Measurements from ENCODE around the gene EGR1.

Gene EGR1

GRCh38 chr5:138460032-138460693 lies 5.1 kb upstream of the EGR1 start:
- no peak for DNase-seq (ENCODE audit: extremely low spot score)
- no peak for TF ChIP-seq CTBP1 (IDR thresholded peaks at IDR 0.05; ENCODE audit: borderline replicate concordance)
- TF ChIP-seq SP1 (IDR thresholded peaks at IDR 0.05), result no peak
- CTCF ChIA-PET, result interaction anchor here (1.4 kb wide), 1 partner anchor 38 kb away, joined by 4 read pairs; no protein-coding TSS in a partner anchor
- POLR2A ChIA-PET, result interaction anchor here (1.4 kb wide), 2 partner anchors 11 to 247 kb away, joined by 4 read pairs; partner anchors contain the start of gene CDC23

DNA sequence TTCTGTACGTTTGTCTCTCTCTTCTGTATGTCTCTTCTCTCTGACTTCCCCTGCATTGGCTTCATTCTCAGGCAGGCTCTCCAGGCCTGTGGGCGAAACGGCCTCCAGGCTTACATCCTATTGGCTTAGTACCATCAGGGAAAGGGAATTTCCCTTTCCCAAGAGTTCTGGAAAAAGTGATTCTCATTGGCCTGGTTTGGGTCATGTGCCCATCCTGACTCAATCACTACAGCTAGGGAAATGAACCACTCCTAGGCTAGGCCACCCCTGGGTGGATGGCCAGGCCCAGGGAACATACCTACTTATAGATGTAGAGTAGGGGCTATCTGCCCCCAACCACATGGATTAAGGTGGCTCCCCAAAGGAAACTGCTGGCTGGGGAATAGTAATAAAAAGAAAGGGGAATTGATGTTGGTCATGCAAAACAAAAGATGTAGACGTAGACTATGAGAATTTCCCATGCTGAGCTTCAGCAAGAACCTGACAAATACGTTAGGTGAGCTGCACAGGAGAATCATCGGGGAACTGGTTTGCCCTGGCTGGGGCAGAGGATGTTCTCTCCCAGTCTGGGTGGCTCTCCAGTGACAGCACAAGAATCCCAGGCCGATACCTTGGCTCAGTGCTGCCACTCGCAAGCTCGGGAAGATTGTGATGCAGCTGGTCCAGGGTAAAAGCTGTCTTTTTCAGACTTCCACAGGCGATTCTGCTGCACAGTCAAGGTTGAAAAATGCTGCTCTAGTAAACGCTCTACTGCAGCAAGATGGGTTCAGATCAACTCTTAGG lies 3.7 kb upstream of the EGR1 start:
- no peak for DNase-seq (ENCODE audit: extremely low spot score)

DNA sequence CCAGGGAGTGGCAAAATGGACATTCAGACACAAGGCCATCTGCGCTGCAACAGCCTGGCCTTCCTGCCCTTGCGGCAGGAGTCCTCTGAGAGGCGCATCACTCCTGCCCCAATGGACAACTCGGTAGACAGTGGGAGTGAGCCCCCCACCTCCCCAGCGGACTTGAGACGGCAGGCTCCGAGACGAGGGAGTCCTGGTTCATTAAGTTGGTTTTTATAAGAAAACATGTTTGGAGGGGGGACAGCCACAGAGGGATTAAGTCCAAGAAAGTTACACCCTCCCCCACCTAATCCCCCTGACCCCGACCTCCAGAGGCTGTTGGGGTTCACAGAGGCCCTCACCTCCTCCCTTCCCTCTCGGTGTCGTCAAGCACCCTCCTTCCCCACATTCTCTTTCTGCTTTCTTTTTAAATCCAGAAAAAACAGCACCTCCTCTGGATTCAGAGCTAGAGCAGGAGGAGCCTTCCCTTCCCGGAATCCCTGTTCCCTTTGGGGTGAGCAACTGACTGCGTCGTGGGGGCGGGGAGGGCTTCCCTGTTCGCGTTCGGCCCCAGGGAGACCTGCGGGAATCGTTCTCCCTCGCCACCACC lies 1.8 kb upstream of the EGR1 start:
- POLR2A ChIA-PET, result interaction anchor here (1.0 to 3.0 kb wide), 4 partner anchors 9 to 80 kb away, joined by 5 to 31 read pairs (median 10); partner anchors contain the start of gene ETF1
- DNase-seq (ENCODE audit: extremely low spot score), result no peak
- CTCF ChIA-PET, result interaction anchor here (0.8 to 5.7 kb wide), 3 partner anchors 10 to 40 kb away, joined by 3 to 40 read pairs (median 4); partner anchors contain the start of gene REEP2
- no peak for TF ChIP-seq FOXK2 (IDR thresholded peaks at IDR 0.05)
- no peak for TF ChIP-seq NFRKB (IDR thresholded peaks at IDR 0.05)
- TF ChIP-seq HDGF (IDR thresholded peaks at IDR 0.05; ENCODE audit: borderline replicate concordance), result no peak
- TF ChIP-seq SP1 (IDR thresholded peaks at IDR 0.05), result no peak
- TF ChIP-seq FOXA1 (IDR thresholded peaks at IDR 0.05), result no peak
- no peak for TF ChIP-seq CTBP1 (IDR thresholded peaks at IDR 0.05; ENCODE audit: borderline replicate concordance)
- no peak for TF ChIP-seq ZNF384 (IDR thresholded peaks at IDR 0.05)
- TF ChIP-seq ARNT (IDR thresholded peaks at IDR 0.05), result no peak
- TF ChIP-seq LEF1 (IDR thresholded peaks at IDR 0.05; ENCODE audit: borderline replicate concordance), result no peak
- TF ChIP-seq ELF4 (IDR thresholded peaks at IDR 0.05), result no peak
- no peak for TF ChIP-seq FOXM1 (IDR thresholded peaks at IDR 0.05; ENCODE audit: borderline replicate concordance)
- no peak for TF ChIP-seq L3MBTL2 (conservative IDR thresholded peaks at IDR 0.05)
- TF ChIP-seq PKNOX1 (IDR thresholded peaks at IDR 0.05), result no peak
- no peak for TF ChIP-seq TARDBP (IDR thresholded peaks at IDR 0.05)
- no peak for TF ChIP-seq BHLHE40 (IDR thresholded peaks at IDR 0.05; ENCODE audit: borderline replicate concordance)

More for the DNA sequence above, 3.7 kb upstream of the EGR1 start:
- TF ChIP-seq LEF1 (IDR thresholded peaks at IDR 0.05; ENCODE audit: borderline replicate concordance) (no peak), NFRKB (IDR thresholded peaks at IDR 0.05) (no peak), SUZ12 (IDR thresholded peaks at IDR 0.05) (no peak), PKNOX1 (IDR thresholded peaks at IDR 0.05) (no peak), ELF4 (IDR thresholded peaks at IDR 0.05) (no peak), FOXK2 (IDR thresholded peaks at IDR 0.05) (no peak), ARNT (IDR thresholded peaks at IDR 0.05) (no peak), L3MBTL2 (conservative IDR thresholded peaks at IDR 0.05) (no peak), HDGF (IDR thresholded peaks at IDR 0.05; ENCODE audit: borderline replicate concordance) (no peak), FOXM1 (IDR thresholded peaks at IDR 0.05; ENCODE audit: borderline replicate concordance) (no peak), SP1 (IDR thresholded peaks at IDR 0.05) (no peak), TARDBP (IDR thresholded peaks at IDR 0.05) (no peak), CTBP1 (IDR thresholded peaks at IDR 0.05; ENCODE audit: borderline replicate concordance) (no peak)
- CTCF ChIA-PET, result interaction anchor here (1.4 to 1.8 kb wide), 2 partner anchors 36 to 43 kb away, joined by 4 to 9 read pairs; no protein-coding TSS in a partner anchor
- POLR2A ChIA-PET, result interaction anchor here (1.1 to 1.4 kb wide), 4 partner anchors 13 to 248 kb away, joined by 4 to 6 read pairs (median 4); partner anchors contain the start of genes CDC23 and ETF1

- CTCF ChIA-PET, result interaction anchor here (1.0 to 5.7 kb wide), 3 partner anchors 14 to 39 kb away, joined by 3 to 40 read pairs (median 4); partner anchors contain the start of gene REEP2
- POLR2A ChIA-PET, result interaction anchor here (1.0 to 3.0 kb wide), 4 partner anchors 9 to 79 kb away, joined by 5 to 31 read pairs (median 10); partner anchors contain the start of gene ETF1
- DNase-seq (ENCODE audit: extremely low spot score), result peak; percentile 92
- TF ChIP-seq HDGF (IDR thresholded peaks at IDR 0.05; ENCODE audit: borderline replicate concordance) (0 out of 2 replicates have a peak, but pooled peaks have one; percentile 26), TARDBP (IDR thresholded peaks at IDR 0.05) (no peak), L3MBTL2 (conservative IDR thresholded peaks at IDR 0.05) (peak; percentile 86)
Observed at GRCh38 chr5:138464008-138464387, 1.3 kb upstream of the EGR1 start.

GRCh38 chr5:138464388-138465260 lies 655 bp upstream of the EGR1 start:
- DNase-seq (ENCODE audit: extremely low spot score), result peak; percentile 94
- POLR2A ChIA-PET, result interaction anchor here (0.5 to 3.0 kb wide), 11 partner anchors 9 to 251 kb away, joined by 3 to 31 read pairs (median 4); partner anchors contain the start of genes CDC23, ETF1 and HSPA9
- CTCF ChIA-PET, result interaction anchor here (0.5 to 5.7 kb wide), 9 partner anchors 9 to 836 kb away, joined by 3 to 40 read pairs (median 3); no protein-coding TSS in a partner anchor

More at GRCh38 chr5:138464388-138465260, 655 bp upstream of the EGR1 start:
- TF ChIP-seq ELF4 (IDR thresholded peaks at IDR 0.05) (peak; percentile 34), ARNT (IDR thresholded peaks at IDR 0.05) (no peak), L3MBTL2 (conservative IDR thresholded peaks at IDR 0.05) (peak; percentile 92), TARDBP (IDR thresholded peaks at IDR 0.05) (no peak), BHLHE40 (IDR thresholded peaks at IDR 0.05; ENCODE audit: borderline replicate concordance) (no peak)

Measured in HEK293T (cell line).